Ramos (cell line): Measurements from ENCODE around the gene ADCY5.

Experiments
- in situ Hi-C: fragments of 300-500 bp; cut with MboI; formaldehyde crosslinking; loops from one replicate; pipeline ENCODE4 v1.14.3; 2022; ENCODE audit warnings: low sequenced_read_pairs; ENCODE audit not compliant: unreplicated experiment

The ADCY5 gene

GRCh38 chr3:123431658-123432324 lies 17.1 kb downstream of the ADCY5 start:
- in situ Hi-C loops = no loop called here

GRCh38 chr3:123431007-123431657 lies 17.8 kb downstream of the ADCY5 start:
- in situ Hi-C loops = no loop called here

GRCh38 chr3:123430266-123430665 lies 18.6 kb downstream of the ADCY5 start:
- in situ Hi-C loops = no loop called here

- in situ Hi-C loops = no loop called here
Measured at GRCh38 chr3:123429362-123430125, 19.3 kb downstream of the ADCY5 start.

- in situ Hi-C loops = no loop called here
Measured at GRCh38 chr3:123424999-123425712, 23.7 kb downstream of the ADCY5 start.

- in situ Hi-C loops = no loop called here
Measured at GRCh38 chr3:123424321-123424998, 24.4 kb downstream of the ADCY5 start.

GRCh38 chr3:123423806-123424205 lies 25.1 kb downstream of the ADCY5 start:
- in situ Hi-C loops = no loop called here

- in situ Hi-C loops = no loop called here
Measured at GRCh38 chr3:123423031-123423430, 25.9 kb downstream of the ADCY5 start.

GRCh38 chr3:123422457-123422856 lies 26.4 kb downstream of the ADCY5 start:
- in situ Hi-C loops = no loop called here

- in situ Hi-C loops = no loop called here
Measured at GRCh38 chr3:123421353-123422174, 27.3 kb downstream of the ADCY5 start.

GRCh38 chr3:123420416-123420968 lies 28.4 kb downstream of the ADCY5 start:
- in situ Hi-C loops = no loop called here

- in situ Hi-C loops = no loop called here
Measured at GRCh38 chr3:123419850-123420297, 29.0 kb downstream of the ADCY5 start.

GRCh38 chr3:123419181-123419849 lies 29.6 kb downstream of the ADCY5 start:
- in situ Hi-C loops = no loop called here

- in situ Hi-C loops = no loop called here
Measured at GRCh38 chr3:123416647-123417046, 32.2 kb downstream of the ADCY5 start.

- in situ Hi-C loops = no loop called here
Measured at GRCh38 chr3:123416173-123416572, 32.7 kb downstream of the ADCY5 start.

GRCh38 chr3:123414973-123415775 lies 33.7 kb downstream of the ADCY5 start:
- in situ Hi-C loops = no loop called here

GRCh38 chr3:123412811-123413604 lies 35.9 kb downstream of the ADCY5 start:
- in situ Hi-C loops = no loop called here
